K562 (cell line): ENCODE results near the gene TRIM2. TPM values are rescaled to one million over a fixed set of nuclear protein-coding genes. Genes with fewer than 3 reads are reported as not detected.

ENCODE experiments used
- ATAC-seq: fragments of 200-7000 bp; cut with Tn5 transposase; 3 replicates; pipeline ENCODE4 v1.9.1; 2020; ENCODE audit warnings: moderate library complexity
- BruUV-seq: library from RNA; stranded (reverse); fragments of 400-500 nt; replicated peaks from 2 replicates; lab custom pipeline; 2021; lab: Mats Ljungman, UMichigan
- CTCF ChIA-PET: fragments of 300-600 bp; formaldehyde crosslinking; extraction: SDS; loops from one replicate; lab custom pipeline; 2021; ENCODE audit warnings: low intra/inter-chr PET ratio; lab: Yijun Ruan, JAX
- POLR2A ChIA-PET: fragments of 300-600, 350-650 bp; sonication (Branson Sonifier 250); formaldehyde crosslinking; extraction: SDS; loops from one replicate; lab custom pipeline; 2021; ENCODE audit warnings: antibody characterized with exemption, inconsistent platforms; lab: Yijun Ruan, JAX
- DNase-seq, 4 experiments: peaks; one replicate each; pipeline versions ENCODE4 v3.0.0 to v3.0.0-alpha.2; 2011 to 2018; ENCODE audit warnings: low spot score in 3 of 4, mixed read lengths in 3 of 4; ENCODE audit errors: extremely low read depth in 1 of 4
- FAIRE-seq: peaks from 2 replicates; lab custom pipeline; 2011; peaks lifted over from hg19 to GRCh38; lab: Jason Lieb, UNC
- H2AFZ ChIP-seq: 2 replicates; pipeline ENCODE4 v1.6.0; 2011; ENCODE audit warnings: low read depth, low read length, control low read depth, inconsistent platforms
- H3K27ac ChIP-seq: fragments of 200-600 bp; 3 replicates; pipeline ENCODE4 v1.8.0; 2011; ENCODE audit warnings: low read depth, mild to moderate bottlenecking, control low read depth, inconsistent platforms, low read length, moderate library complexity, mixed read lengths; ENCODE audit errors: extremely low read depth
- H3K27me3 ChIP-seq, 2 experiments: fragments of 300-600 bp in 1 of 2; 2 replicates in 1 of 2; 3 replicates in 1 of 2; pipeline versions ENCODE4 v1.6.0 to v1.8.0; 2011; ENCODE audit warnings: inconsistent platforms in 2 of 2, low read length in 2 of 2, mild to moderate bottlenecking in 1 of 2, mixed read lengths in 1 of 2, moderate library complexity in 1 of 2; ENCODE audit not compliant: control insufficient read depth in 2 of 2, insufficient read depth in 2 of 2
- H3K36me3 ChIP-seq: fragments of 300-600 bp; 3 replicates; pipeline ENCODE4 v1.8.0; 2011; ENCODE audit warnings: mild to moderate bottlenecking, low read length, inconsistent platforms; ENCODE audit not compliant: control insufficient read depth, insufficient read depth
- H3K4me1 ChIP-seq, 2 experiments: fragments of 200-600 bp in 1 of 2; replicated peaks in 1 of 2; 2 replicates in 1 of 2; 3 replicates in 1 of 2; pipeline versions ENCODE4 v1.5.1 to v1.8.0; 2011; ENCODE audit warnings: inconsistent platforms in 2 of 2, low read length in 2 of 2, mild to moderate bottlenecking in 1 of 2, mixed read lengths in 1 of 2, moderate library complexity in 1 of 2; ENCODE audit not compliant: control insufficient read depth in 2 of 2, insufficient read depth in 2 of 2
- H3K4me2 ChIP-seq: 2 replicates; pipeline ENCODE4 v1.6.1; 2011; ENCODE audit warnings: low read length, control low read depth, inconsistent platforms, mixed read lengths; ENCODE audit not compliant: insufficient read depth
- H3K4me3 ChIP-seq: fragments of 200-600 bp; sonication (generic), shearing (Covaris generic); 2 replicates; pipeline ENCODE4 v1.5.1; 2016; ENCODE audit warnings: control low read depth, inconsistent platforms
- H3K79me2 ChIP-seq: fragments of 200-600 bp; 3 replicates; pipeline ENCODE4 v1.8.0; 2011; ENCODE audit warnings: low read length, inconsistent platforms; ENCODE audit not compliant: control insufficient read depth, insufficient read depth
- H3K9ac ChIP-seq, 2 experiments: 2 replicates each; pipeline versions ENCODE4 v1.6.0 to v1.6.1; 2011; ENCODE audit warnings: low read depth in 2 of 2, low read length in 2 of 2, control low read depth in 1 of 2, inconsistent platforms in 1 of 2, mild to moderate bottlenecking in 1 of 2, mixed read lengths in 1 of 2; ENCODE audit not compliant: insufficient read depth in 1 of 2
- H3K9me1 ChIP-seq: one replicate; pipeline ENCODE4 v1.6.0; 2011; ENCODE audit warnings: inconsistent platforms, mild to moderate bottlenecking, low read length, moderate library complexity; ENCODE audit not compliant: control insufficient read depth, insufficient read depth
- H3K9me3 ChIP-seq: replicated peaks from 2 replicates; pipeline ENCODE4 v1.5.1; 2011; ENCODE audit warnings: low read depth, low read length, inconsistent platforms; ENCODE audit not compliant: control insufficient read depth, insufficient read depth
- H4K20me1 ChIP-seq: replicated peaks from 2 replicates; pipeline ENCODE4 v1.6.1; 2011; ENCODE audit warnings: low read length, inconsistent platforms, mixed read lengths; ENCODE audit not compliant: control insufficient read depth, insufficient read depth
- DLX4 ChIP-seq: fragments of 250-450 bp; sonication (Bioruptor Pico); IDR thresholded peaks from 2 replicates; pipeline ENCODE4 v1.6.1; 2021; ENCODE audit warnings: mild to moderate bottlenecking
- FOS ChIP-seq: IDR thresholded peaks from 3 replicates; pipeline ENCODE4 v1.6.1; 2011; ENCODE audit not compliant: insufficient read length; ENCODE audit errors: extremely low read depth
- FOXK1 ChIP-seq: sonication (generic); formaldehyde crosslinking; IDR thresholded peaks from 2 replicates; pipeline ENCODE4 v1.8.0; 2022; ENCODE audit warnings: missing genetic modification reagents, mild to moderate bottlenecking, borderline replicate concordance
- HDAC2 ChIP-seq: fragments of 450-650 bp; IDR thresholded peaks from 2 replicates; pipeline ENCODE4 v1.6.1; 2016; ENCODE audit warnings: mild to moderate bottlenecking
- HMGN3 ChIP-seq: IDR thresholded peaks from 2 replicates; pipeline ENCODE4 v1.6.1; 2011; ENCODE audit warnings: borderline replicate concordance, low read depth, mild to moderate bottlenecking, mixed read lengths, low read length; ENCODE audit not compliant: insufficient read length; ENCODE audit errors: extremely low read depth
- RNF2 ChIP-seq: sonication (generic); IDR thresholded peaks from 2 replicates; pipeline ENCODE4 v1.6.1; 2016
- SREBF2 ChIP-seq: sonication (generic); formaldehyde crosslinking; IDR thresholded peaks from 2 replicates; pipeline ENCODE4 v1.4.0; 2020; ENCODE audit warnings: mild to moderate bottlenecking, missing genetic modification reagents
- TCF7L2 ChIP-seq: fragments of 150-350 bp; IDR thresholded peaks from 2 replicates; pipeline ENCODE4 v1.6.1; 2016; ENCODE audit warnings: low read depth, mild to moderate bottlenecking, low read length, moderate library complexity
- ZNF280A ChIP-seq: fragments of 450-650 bp; IDR thresholded peaks from 2 replicates; pipeline ENCODE4 v1.6.1; 2018; ENCODE audit warnings: mild to moderate bottlenecking, low read depth; ENCODE audit not compliant: partially characterized antibody
- ZNF76 ChIP-seq: fragments of 250-450 bp; sonication (Bioruptor Pico); IDR thresholded peaks from 2 replicates; pipeline ENCODE4 v1.4.0; 2020; ENCODE audit warnings: mild to moderate bottlenecking, moderate library complexity, borderline replicate concordance
- ZNF780A ChIP-seq: fragments of 250-450 bp; sonication (Bioruptor Pico); IDR thresholded peaks from 2 replicates; pipeline ENCODE4 v1.5.0; 2021; ENCODE audit warnings: mild to moderate bottlenecking
- WGBS: fragments of 100-300 bp; shearing (Covaris generic); methylation state at CpG from one replicate; pipeline ENCODE4 v1.1.6; 2016; ENCODE audit warnings: low coverage, mixed read lengths; ENCODE audit not compliant: insufficient coverage; ENCODE audit errors: missing lambda C conversion rate; 5-methylcytosine and 5-hydroxymethylcytosine counted together
- in situ Hi-C: fragments of 300-500 bp; cut with MboI; formaldehyde crosslinking; loops from 4 replicates; pipeline ENCODE4 v1.15.0; 2018; ENCODE audit warnings: inconsistent platforms, mixed read lengths
- intact Hi-C: fragments of 100-400 bp; cut with micrococcal nuclease; formaldehyde crosslinking; loops from 2 replicates; pipeline ENCODE4 v1.14.2; 2022
- polyA plus RNA-seq, 8 experiments: library from polyadenylated mRNA; depleted of rRNA in 4 of 8; stranded (reverse) in 5 of 8; unstranded in 3 of 8; fragments of >200 nt; fragmentation: Nextera tagmentation in 2 of 8; fragmentation: Illumina TruSeq in 1 of 8; extraction: Ambion mirVana in 2 of 8; extraction: Trizol in 1 of 8; gene quantifications; 2 replicates each; pipeline versions ENCODE4 v1.2.1 to v1.2.3, GENCODE V29; 2011 to 2014; ENCODE audit warnings: inconsistent platforms in 1 of 8, missing spikeins in 1 of 8
- total RNA-seq, 7 experiments: library from RNA; depleted of rRNA in 6 of 7; stranded (reverse); fragments of >200 nt in 6 of 7; fragmentation: Illumina TruSeq in 2 of 7; extraction: Trizol in 2 of 7; gene quantifications; 2 replicates each; pipeline versions ENCODE4 v1.2.1 to v1.2.3, GENCODE V29; 2011 to 2021; ENCODE audit warnings: low replicate concordance in 1 of 7
- TF ChIP-seq, protein P1 (sequence below): fragments of 450-650 bp; IDR thresholded peaks from 2 replicates; pipeline ENCODE4 v1.6.1; 2016; ENCODE audit warnings: antibody characterized with exemption

The TRIM2 gene
- total and polyA plus RNA-seq, 9 of the 15 experiments (the other 6 are each of a cell fraction or from before 2014, with no cell fraction given): 0.01 to 0.41 (median 0.13) TPM; not detected in 1

DNA sequence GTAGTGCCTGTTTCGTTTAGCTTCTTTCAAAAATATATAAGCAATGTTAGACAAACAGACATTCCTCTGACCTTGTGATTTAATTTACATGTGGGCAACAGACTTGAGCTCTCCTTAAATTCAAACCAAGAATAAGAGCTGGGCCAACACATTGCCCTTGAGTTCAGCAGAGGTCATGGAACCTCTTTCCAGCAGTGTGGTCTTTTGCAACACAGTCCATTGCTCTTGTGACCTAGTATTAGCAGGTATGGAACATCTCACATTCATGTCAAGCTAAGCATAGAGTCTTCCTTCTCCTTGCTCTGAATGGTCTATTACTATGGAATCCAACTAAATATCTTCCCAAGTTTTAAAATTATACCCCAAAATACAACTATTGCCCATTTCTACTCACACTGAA lies 106.5 kb downstream of the TRIM2 start:
- no peak for ATAC-seq
- POLR2A ChIA-PET: interaction anchor here (1.7 kb wide), 1 partner anchor 10 kb away, joined by 5 read pairs; no protein-coding TSS in a partner anchor
- BruUV-seq: no TSS peak

More for the DNA sequence above, 106.5 kb downstream of the TRIM2 start:
- no peak overlapping the region for H3K4me2 ChIP-seq
- H2AFZ ChIP-seq: no peak overlapping the region
- no peaks in the 10 kb centered on the region for H3K79me2 ChIP-seq
- no peak overlapping the region for H3K27ac ChIP-seq
- no peaks in the 10 kb centered on the region for H4K20me1 ChIP-seq
- WGBS: 0% methylated on average over 1 of the region's 1 CpG
- H3K36me3 ChIP-seq: no peaks in the 10 kb centered on the region
- FAIRE-seq: no peak
- CTCF ChIA-PET: no interaction called here
- intact Hi-C loops (no loop called here), in situ Hi-C loops (loop anchor here (25.0 kb wide), 1 partner anchor 473 kb away; no protein-coding TSS in a partner anchor)
- no peak overlapping the region for H3K4me3 ChIP-seq
- peaks cover 3 to 4% of the 10 kb centered on the region in 2 experiments; a peak in 4 of 5 replicates for H3K27me3 ChIP-seq
- DNase-seq: no peak
- no peaks in the 10 kb centered on the region for H3K9me1 ChIP-seq
- H3K9ac ChIP-seq: no peak overlapping the region
- no peaks in the 10 kb centered on the region for H3K4me1 ChIP-seq
- TF ChIP-seq ZNF280A (no peak), HMGN3 (no peak), ZNF780A (CRISPR knock-in tag) (no peak), FOS (no peak), FOXK1 (CRISPR knock-in tag) (no peak), HDAC2 (no peak), RNF2 (no peak), TCF7L2 (no peak), ZNF76 (no peak), SREBF2 (no peak), DLX4 (no peak)
- TF ChIP-seq, protein P1, sequence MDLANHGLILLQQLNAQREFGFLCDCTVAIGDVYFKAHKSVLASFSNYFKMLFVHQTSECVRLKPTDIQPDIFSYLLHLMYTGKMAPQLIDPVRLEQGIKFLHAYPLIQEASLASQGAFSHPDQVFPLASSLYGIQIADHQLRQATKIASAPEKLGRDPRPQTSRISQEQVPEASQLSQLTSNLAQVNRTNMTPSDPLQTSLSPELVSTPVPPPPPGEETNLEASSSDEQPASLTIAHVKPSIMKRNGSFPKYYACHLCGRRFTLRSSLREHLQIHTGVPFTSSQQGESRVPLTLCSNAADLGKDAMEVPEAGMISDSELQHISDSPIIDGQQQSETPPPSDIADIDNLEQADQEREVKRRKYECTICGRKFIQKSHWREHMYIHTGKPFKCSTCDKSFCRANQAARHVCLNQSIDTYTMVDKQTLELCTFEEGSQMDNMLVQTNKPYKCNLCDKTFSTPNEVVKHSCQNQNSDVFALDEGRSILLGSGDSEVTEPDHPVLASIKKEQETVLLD: no peak
- H3K9me3 ChIP-seq: no peaks in the 10 kb centered on the region
